Dermis microvascular lymphatic vessel endothelial cell (primary cell): ENCODE data around the gene MAP3K5. TPM values are rescaled to one million over a fixed set of nuclear protein-coding genes. Genes with fewer than 3 reads are reported as not detected.
"Not testable (repeated sequence)": the region's sequence is repeated elsewhere in the genome, so short reads cannot be mapped to it uniquely, and the experiment has no call there.

Experiments
- DNase-seq, 2 donors: peaks; one replicate each; pipeline versions ENCODE4 v3.0.0 to v3.0.0-alpha.2; 2010; ENCODE audit warnings: low read depth in 2 of 2
- total RNA-seq: library from RNA; depleted of rRNA; stranded (reverse); fragments of >200 nt; gene quantifications from 2 replicates; pipeline ENCODE4 v1.2.1, GENCODE V29; 2014

The MAP3K5 gene
- total RNA-seq, 1 donor from 2014 or later = 2.3 TPM

- no peak for DNase-seq
Observed at GRCh38 chr6:136726837-136727557, 65.3 kb downstream of the MAP3K5 start.

- no peak for DNase-seq
Observed at GRCh38 chr6:136725124-136725523, 67.2 kb downstream of the MAP3K5 start.

GRCh38 chr6:136723780-136724179 lies 68.5 kb downstream of the MAP3K5 start:
- peak in 1 of 2 donors; percentile 54 for DNase-seq

GRCh38 chr6:136721467-136721866 lies 70.8 kb downstream of the MAP3K5 start:
- no peak for DNase-seq

- no peak for DNase-seq
Observed at GRCh38 chr6:136720045-136720770, 72.1 kb downstream of the MAP3K5 start.

- DNase-seq = no peak
Observed at GRCh38 chr6:136719280-136720044, 72.8 kb downstream of the MAP3K5 start.

- DNase-seq = no peak
Observed at GRCh38 chr6:136718476-136718875, 73.8 kb downstream of the MAP3K5 start.

GRCh38 chr6:136717716-136717990 lies 74.6 kb downstream of the MAP3K5 start:
- DNase-seq = peak in 1 of 2 donors; percentile 48

- peak in 1 of 2 donors; percentile 6 for DNase-seq
Observed at GRCh38 chr6:136716917-136717715, 75.2 kb downstream of the MAP3K5 start.

GRCh38 chr6:136712642-136713041 lies 79.6 kb downstream of the MAP3K5 start:
- not testable (repeated sequence) for DNase-seq

GRCh38 chr6:136711644-136712043 lies 80.6 kb downstream of the MAP3K5 start:
- no peak for DNase-seq

GRCh38 chr6:136710877-136711552 lies 81.3 kb downstream of the MAP3K5 start:
- no peak for DNase-seq

GRCh38 chr6:136709429-136709828 lies 82.8 kb downstream of the MAP3K5 start:
- DNase-seq = no peak

- DNase-seq = no peak
Observed at GRCh38 chr6:136706430-136706829, 85.8 kb downstream of the MAP3K5 start.

GRCh38 chr6:136703331-136703865 lies 88.9 kb downstream of the MAP3K5 start:
- DNase-seq = no peak

- DNase-seq = no peak
Observed at GRCh38 chr6:136701045-136701444, 91.2 kb downstream of the MAP3K5 start.

GRCh38 chr6:136699358-136699757 lies 92.9 kb downstream of the MAP3K5 start:
- no peak for DNase-seq

GRCh38 chr6:136696783-136697364 lies 95.4 kb downstream of the MAP3K5 start:
- no peak for DNase-seq

GRCh38 chr6:136696238-136696637 lies 96.0 kb downstream of the MAP3K5 start:
- DNase-seq = no peak

GRCh38 chr6:136695412-136695811 lies 96.9 kb downstream of the MAP3K5 start:
- DNase-seq = no peak
